ENCODE data around the gene CDC42BPG.

CDC42BPG gene

GRCh38 chr11:64844330-64845128 is at the start of gene CDC42BPG:
Gene CDC42BPG, minus strand, starts transcription at chr11:64844653. Its CDS starts 84 bp downstream, at chr11:64844569.
- DNase-seq, result peak; percentile 81

DNA sequence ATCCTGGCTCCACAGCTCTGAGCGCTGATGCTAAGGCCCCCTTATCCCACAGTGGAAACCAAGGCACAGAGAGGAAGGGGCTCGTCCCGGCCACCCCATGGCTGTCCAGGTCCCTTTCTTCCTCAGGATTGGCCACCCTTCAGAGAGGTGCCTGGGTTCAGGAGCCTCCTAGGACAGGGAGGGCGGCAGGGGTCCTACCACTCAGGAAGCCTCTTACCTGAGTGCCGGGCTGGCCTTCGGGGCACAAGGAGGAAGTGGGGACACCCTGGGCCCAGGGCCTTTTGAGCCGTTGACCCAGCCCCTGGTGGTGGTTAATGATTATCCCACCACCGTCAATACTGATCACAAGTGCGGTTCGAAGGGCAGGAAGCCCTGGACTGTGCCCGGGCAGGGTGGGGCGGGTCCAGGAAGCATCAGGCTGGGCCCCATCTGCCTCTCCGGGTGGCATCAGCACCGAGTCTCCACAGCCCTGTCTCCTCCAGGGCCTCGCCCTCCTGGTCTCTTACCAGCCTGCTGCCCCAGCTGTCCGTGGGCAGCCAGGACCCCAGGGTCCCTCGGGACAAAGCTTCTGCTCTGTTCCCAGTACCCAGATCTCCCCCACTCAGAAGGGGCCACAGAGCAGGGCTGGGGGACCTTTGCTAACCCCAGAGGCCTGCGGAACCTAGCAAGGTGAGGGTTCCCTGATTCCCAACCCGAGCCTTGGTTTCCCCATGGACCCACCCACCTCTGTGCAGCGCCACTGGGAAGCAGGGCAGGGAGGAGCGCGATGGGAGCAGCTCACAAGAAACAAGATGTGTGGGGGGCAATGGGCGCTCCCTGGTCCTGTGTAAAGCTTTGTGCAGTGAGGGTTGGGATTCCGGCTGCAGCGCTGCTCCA is 49.0 kb upstream of the CDC42BPG start:
- DNase-seq, result no peak

- no peak for DNase-seq
Observed at GRCh38 chr11:64892838-64893193, 48.4 kb upstream of the CDC42BPG start.

- DNase-seq, result no peak
Observed at GRCh38 chr11:64892411-64892831, 48.0 kb upstream of the CDC42BPG start.

GRCh38 chr11:64891880-64892279 is 47.4 kb upstream of the CDC42BPG start:
- DNase-seq, result no peak

DNA sequence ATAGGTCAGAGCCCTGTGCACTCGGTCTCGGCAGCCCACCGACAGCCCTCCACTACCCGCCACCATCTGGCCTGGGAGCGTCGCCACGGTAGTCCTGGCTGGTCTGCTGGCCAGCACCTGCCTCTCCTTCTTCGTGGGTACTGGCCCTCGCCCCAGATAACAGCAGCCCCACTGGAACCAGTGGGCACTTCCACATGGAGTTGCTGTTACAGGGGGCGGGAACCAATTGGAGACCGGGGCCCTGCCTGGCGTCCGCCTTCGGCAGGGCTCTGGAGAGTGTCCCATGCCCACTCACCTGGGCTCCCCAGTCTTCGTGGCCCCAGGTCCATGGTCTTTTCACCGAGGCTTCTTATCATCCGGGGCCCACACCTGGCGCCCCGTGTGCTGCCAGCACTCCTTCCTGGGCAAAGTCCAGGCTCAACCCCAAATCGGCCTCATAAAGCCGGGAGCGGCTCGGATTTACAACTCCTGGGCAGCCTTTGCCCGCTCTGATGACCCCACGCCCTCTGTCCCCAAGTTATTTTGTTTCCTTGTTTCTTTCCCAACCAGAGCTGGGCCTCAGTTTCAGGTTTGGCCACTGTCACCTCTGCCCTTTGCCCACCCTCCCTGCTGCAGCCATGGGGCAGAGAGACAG is 46.9 kb upstream of the CDC42BPG start:
- no peak for DNase-seq

- no peak for DNase-seq
Observed at GRCh38 chr11:64890522-64890939, 46.1 kb upstream of the CDC42BPG start.

DNA sequence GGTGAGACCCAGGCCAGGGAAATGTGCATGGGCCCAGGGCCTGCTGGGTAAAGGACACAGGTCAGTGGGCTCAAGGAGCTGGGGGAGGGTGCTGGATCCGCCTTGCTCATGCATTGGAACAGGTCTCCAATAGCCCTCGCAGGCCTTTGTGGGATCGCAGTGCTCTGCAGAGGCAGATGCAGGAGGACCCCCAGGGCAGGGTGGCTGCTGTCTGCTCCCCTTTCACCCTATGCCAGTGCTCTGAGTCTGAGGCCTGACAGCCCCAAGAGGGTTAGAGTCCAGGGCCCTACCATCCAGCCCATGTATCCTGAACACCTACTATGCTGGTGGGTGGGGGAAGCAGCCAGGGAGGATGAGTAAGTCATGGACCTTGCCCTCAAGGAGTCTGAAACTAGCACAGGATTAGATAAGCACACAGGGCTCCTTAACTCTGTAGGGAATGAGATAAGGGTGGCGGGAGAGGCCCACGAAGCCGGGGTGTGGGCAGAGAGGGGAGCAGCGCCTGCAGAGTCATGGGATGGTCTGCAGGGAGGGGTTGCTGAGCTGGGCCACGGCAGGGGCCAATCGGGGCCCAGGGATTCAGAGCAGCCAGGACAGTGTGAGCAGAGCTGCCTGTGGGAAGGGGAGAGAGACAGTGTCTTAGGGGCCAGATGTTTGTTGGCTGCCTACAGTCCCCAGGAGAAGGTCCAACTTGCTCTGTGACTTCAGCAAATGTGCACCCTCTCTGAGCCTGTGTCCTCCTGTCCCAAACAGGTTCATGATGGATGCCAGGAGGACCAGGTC is 44.5 kb upstream of the CDC42BPG start:
- no peak for DNase-seq

GRCh38 chr11:64888406-64888728 is 43.9 kb upstream of the CDC42BPG start:
- no peak for DNase-seq

- peak; percentile 98 for DNase-seq
Observed at GRCh38 chr11:64887757-64888405, 43.4 kb upstream of the CDC42BPG start.

GRCh38 chr11:64887234-64887756 is 42.8 kb upstream of the CDC42BPG start:
- no peak for DNase-seq

GRCh38 chr11:64885367-64886286 is 41.2 kb upstream of the CDC42BPG start:
- no peak for DNase-seq

DNA sequence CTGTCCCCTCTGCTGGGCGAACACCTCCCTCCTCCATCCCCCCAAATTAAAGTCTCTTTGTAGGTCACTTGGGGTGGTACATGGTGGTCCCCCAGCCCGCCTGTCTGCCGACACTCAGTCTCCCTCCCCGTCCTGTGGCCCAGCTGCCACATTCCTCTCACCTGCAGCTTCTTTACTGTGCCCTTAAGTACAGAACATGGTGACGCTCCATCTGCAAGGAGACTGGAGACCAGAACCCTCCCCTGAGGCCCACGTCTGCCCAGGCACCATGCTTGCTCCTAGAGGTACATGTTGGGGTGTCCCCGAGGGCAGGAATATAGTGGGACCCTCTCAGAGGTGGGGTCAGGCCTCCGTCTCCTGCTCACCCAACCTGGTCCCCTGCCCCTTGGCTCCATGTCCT is 39.6 kb upstream of the CDC42BPG start:
- DNase-seq, result no peak

- DNase-seq, result no peak
Observed at GRCh38 chr11:64883575-64883974, 39.1 kb upstream of the CDC42BPG start.

DNA sequence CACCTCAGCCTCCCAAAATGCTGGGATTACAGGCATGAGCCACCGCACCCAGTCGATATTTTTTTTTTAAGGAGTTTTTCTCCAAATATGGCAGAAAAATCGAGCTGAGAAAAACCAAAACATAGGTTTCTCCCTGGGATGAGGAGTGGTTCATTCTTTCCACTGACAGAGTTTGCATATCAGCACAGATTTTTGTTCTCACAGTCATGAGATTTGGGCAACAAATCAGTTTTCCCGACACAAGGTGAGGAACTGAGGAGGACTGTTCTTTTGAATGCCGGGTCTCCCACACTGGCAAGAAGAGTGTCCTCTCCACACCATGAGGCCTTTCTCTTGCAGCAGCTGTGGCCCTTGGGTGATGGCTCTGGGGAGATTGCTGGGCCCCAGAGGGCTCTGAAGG is 37.8 kb upstream of the CDC42BPG start:
- DNase-seq, result no peak

- no peak for DNase-seq
Observed at GRCh38 chr11:64881476-64881875, 37.0 kb upstream of the CDC42BPG start.

DNA sequence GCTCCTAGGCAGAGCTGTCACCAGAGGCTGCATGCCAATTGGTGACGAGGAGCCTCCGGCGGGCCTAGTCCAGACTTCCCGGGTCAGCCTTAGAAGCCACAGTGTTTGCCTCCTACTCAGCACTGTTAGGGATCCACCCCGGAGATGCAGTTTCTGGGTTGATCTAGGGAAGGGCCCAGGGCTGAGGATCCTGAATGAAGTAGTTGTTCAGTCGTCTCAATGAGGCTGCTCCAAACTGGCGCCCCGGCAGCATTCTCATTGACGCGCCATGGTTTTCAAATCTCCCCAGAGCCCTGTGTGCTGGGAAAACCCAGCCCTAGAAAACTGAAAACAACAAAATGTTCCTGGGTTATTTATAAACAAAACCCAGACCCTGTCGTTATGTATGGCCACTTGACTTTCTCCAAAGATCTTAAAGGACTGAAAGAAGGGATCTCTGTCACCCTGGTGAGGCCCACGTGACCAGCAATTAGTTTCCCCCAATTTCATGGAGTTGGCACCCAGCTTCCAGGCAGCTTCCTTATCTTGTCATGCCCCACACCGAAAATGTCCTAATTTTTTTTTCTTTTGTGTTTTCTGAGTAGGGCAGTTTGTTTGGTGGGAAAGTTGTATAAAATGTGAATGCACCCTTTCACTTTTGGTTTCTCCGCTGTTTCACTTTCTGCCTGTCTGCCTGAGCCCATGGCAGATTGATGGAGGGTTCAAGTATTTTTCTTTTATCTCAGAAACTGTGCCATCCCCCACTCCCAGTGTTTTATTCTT is 36.0 kb upstream of the CDC42BPG start:
- no peak for DNase-seq

DNA sequence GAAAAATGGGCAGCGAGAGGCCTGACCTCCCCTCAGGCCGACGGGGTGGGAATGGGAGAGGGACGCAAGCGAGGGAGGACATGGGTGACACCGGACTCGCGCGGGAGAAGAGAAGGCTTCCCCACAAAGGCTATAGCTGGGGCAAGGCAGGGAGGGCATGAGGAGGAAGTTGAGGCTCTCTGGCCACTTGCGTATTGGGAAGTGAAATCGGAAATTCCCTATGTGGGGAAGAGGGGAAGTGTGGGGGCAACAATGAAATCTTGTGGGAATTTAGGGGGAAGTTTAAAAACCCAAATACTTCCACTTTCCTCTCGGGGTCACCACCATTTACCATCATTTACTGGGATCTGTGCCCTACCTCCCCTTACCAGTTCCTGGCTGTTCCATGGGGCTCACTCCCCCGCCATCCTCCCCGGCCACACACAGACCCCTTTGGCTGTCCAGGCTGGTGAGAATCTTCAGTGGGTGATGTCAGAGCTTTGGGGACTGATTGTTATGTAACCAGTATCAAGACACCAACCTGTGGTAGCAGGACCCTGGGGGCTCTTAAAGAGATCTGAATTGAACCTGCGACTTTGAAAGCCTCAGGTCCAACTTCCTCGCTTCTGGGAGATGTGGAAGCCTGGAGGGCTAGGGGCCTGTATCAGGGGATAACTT is 34.9 kb upstream of the CDC42BPG start:
- no peak for DNase-seq

GRCh38 chr11:64878494-64879243 is 34.2 kb upstream of the CDC42BPG start, which contains the start of gene EHD1:
Gene EHD1, minus strand, starts transcription at chr11:64878621. Its CDS starts 157 bp downstream, at chr11:64878464.
- peak; percentile 100 for DNase-seq

Data from activated CD8-positive, alpha-beta memory T cell treated with anti-CD3 and anti-CD28 coated beads, Interleukin-2, amount 50 U/mL, for 48 hours (primary cell).